ENCODE results near the gene PPP1R8.
"Not testable (repeated sequence)": the region's sequence is repeated elsewhere in the genome, so short reads cannot be mapped to it uniquely, and the experiment has no call there.

DNA sequence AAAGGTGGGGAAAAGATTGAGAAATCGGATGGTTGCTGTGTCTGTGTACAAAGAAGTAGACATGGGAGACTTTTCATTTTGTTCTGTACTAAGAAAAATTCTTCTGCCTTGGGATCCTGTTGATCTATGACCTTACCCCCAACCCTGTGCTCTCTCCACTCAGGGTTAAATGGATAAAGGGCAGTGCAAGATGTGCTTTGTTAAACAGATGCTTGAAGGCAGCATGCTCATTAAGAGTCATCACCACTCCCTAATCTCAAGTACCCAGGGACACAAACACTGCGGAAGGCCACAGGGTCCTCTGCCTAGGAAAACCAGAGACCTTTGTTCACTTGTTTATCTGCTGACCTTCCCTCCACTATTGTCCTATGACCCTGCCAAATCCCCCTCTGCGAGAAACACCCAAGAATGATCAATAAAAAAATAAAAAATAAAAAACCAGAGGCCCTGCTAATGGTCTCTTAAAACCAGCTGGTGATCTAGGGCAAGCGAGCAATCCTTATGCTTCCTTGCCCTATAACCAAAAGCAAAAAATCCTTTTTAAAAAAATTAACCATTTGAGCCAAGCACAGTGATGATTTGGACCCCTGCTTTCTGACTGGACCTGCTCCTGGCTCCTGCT lies 1.1 kb upstream of the PPP1R8 start:
- not testable (repeated sequence) for TF ChIP-seq POLR2AphosphoS5 (IDR thresholded peaks at IDR 0.05; ENCODE audit: low read depth, low read length); POLR2A (IDR thresholded peaks at IDR 0.05; ENCODE audit: low read depth, low read length); TAF1 (IDR thresholded peaks at IDR 0.05; ENCODE audit: borderline replicate concordance, low read depth, low read length)

Data from GM12892 (cell line).